ENCODE data around the gene UGT1A7.

DNA sequence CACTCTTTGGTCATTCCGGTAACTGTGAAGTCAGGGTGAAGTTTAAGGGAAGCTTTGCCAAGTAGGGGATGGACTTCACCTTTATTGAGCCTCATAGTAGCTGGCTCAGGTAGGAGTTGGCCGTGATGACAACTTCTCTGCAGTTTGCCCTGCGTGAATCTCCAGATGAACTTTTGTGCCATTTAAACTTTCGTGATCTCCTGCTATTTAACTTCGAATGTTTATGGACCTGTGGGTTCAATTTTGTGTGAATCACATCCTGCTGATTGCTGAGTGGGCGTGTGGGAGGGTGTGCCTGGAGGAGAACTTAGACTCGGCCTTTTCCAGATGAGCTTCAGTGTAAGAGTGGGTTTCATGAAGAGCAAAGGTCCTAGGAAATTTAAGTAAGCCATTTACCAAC is 82.6 kb downstream of the UGT1A7 start:
- TF ChIP-seq EP300 (IDR thresholded peaks at IDR 0.05) (no peak), POLR2A (IDR thresholded peaks at IDR 0.05) (no peak)
- TF ChIP-seq, protein P1, sequence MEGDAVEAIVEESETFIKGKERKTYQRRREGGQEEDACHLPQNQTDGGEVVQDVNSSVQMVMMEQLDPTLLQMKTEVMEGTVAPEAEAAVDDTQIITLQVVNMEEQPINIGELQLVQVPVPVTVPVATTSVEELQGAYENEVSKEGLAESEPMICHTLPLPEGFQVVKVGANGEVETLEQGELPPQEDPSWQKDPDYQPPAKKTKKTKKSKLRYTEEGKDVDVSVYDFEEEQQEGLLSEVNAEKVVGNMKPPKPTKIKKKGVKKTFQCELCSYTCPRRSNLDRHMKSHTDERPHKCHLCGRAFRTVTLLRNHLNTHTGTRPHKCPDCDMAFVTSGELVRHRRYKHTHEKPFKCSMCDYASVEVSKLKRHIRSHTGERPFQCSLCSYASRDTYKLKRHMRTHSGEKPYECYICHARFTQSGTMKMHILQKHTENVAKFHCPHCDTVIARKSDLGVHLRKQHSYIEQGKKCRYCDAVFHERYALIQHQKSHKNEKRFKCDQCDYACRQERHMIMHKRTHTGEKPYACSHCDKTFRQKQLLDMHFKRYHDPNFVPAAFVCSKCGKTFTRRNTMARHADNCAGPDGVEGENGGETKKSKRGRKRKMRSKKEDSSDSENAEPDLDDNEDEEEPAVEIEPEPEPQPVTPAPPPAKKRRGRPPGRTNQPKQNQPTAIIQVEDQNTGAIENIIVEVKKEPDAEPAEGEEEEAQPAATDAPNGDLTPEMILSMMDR (IDR thresholded peaks at IDR 0.05): no peak
